B cell (primary cell): Measurements from ENCODE around the gene PPP1R16B. TPM values are rescaled to one million over a fixed set of nuclear protein-coding genes. Genes with fewer than 3 reads are reported as not detected.

Source experiments
- ATAC-seq: fragments of 200-7000 bp; cut with Tn5 transposase; one replicate; pipeline ENCODE4 v1.10.0; 2021; ENCODE audit warnings: low read depth, mild to moderate bottlenecking, moderate number of reproducible peaks, moderate library complexity
- CTCF ChIA-PET: fragments of 350-600 bp; sonication (Branson Sonifier 250); formaldehyde crosslinking; loops from one replicate; lab custom pipeline; 2021; ENCODE audit warnings: antibody characterized with exemption, inconsistent platforms; lab: Charles Lee
- POLR2A ChIA-PET: fragments of 350-600 bp; sonication (Branson Sonifier 250); formaldehyde crosslinking; loops from one replicate; lab custom pipeline; 2021; ENCODE audit warnings: antibody characterized with exemption; lab: Charles Lee
- DNase-seq: peaks from one replicate; pipeline ENCODE4 v3.0.0; 2013
- H2AFZ ChIP-seq: 2 replicates; pipeline ENCODE4 v1.6.1; 2012; ENCODE audit warnings: mild to moderate bottlenecking, low read depth, low read length; ENCODE audit not compliant: insufficient read depth, poor library complexity, severe bottlenecking
- H3K27ac ChIP-seq, 2 donors: 1 replicate in 1 of 2; 2 replicates in 1 of 2; pipeline ENCODE4 v1.5.1; 2012 to 2013; ENCODE audit warnings: low read length in 2 of 2, mild to moderate bottlenecking in 2 of 2, moderate library complexity in 1 of 2
- H3K27me3 ChIP-seq, 4 experiments: fragments of 200-600 bp in 1 of 4; sonication (generic) in 1 of 4; replicated peaks in 1 of 4; 1 replicate in 2 of 4; 2 replicates in 2 of 4; pipeline versions ENCODE4 v1.6.1 to v1.7.0; 2013 to 2016; ENCODE audit warnings: low read length in 3 of 4, mild to moderate bottlenecking in 2 of 4, mixed read lengths in 1 of 4, moderate library complexity in 1 of 4; ENCODE audit not compliant: insufficient read depth in 4 of 4, control insufficient read depth in 3 of 4; ENCODE audit errors: control extremely low read depth in 1 of 4
- H3K36me3 ChIP-seq, 2 experiments: replicated peaks in 1 of 2; 1 replicate in 1 of 2; 2 replicates in 1 of 2; pipeline versions ENCODE4 v1.6.1 to v1.7.1; 2013; ENCODE audit warnings: low read length in 1 of 2; ENCODE audit not compliant: insufficient read depth in 2 of 2, control insufficient read depth in 1 of 2; ENCODE audit errors: control extremely low read depth in 1 of 2, extremely low read depth in 1 of 2
- H3K4me1 ChIP-seq, 2 donors: fragments of 200-600 bp in 1 of 2; sonication (generic) in 1 of 2; 1 replicate in 1 of 2; 2 replicates in 1 of 2; pipeline versions ENCODE4 v1.5.1 to v1.6.1; 2013 to 2017; ENCODE audit warnings: low read length in 2 of 2; ENCODE audit not compliant: control insufficient read depth in 2 of 2, insufficient read depth in 2 of 2
- H3K4me2 ChIP-seq: replicated peaks from 2 replicates; pipeline ENCODE3; 2012; ENCODE audit warnings: mild to moderate bottlenecking, low read depth, low read length; ENCODE audit not compliant: poor library complexity, severe bottlenecking
- H3K4me3 ChIP-seq, 5 experiments: fragments of 200-600 bp in 1 of 5; sonication (generic) in 1 of 5; 1 replicate in 3 of 5; 2 replicates in 2 of 5; pipeline versions ENCODE4 v1.5.1 to v1.7.0; 2011 to 2016; ENCODE audit warnings: low read length in 4 of 5, mild to moderate bottlenecking in 4 of 5, low read depth in 2 of 5, control low read depth in 1 of 5, moderate library complexity in 1 of 5; ENCODE audit not compliant: insufficient read depth in 1 of 5; ENCODE audit errors: control extremely low read depth in 1 of 5, extremely low read depth in 1 of 5
- H3K79me2 ChIP-seq: fragments of 200-600 bp; sonication (generic); one replicate; pipeline ENCODE4 v1.6.0; 2016; ENCODE audit warnings: low read length; ENCODE audit not compliant: control insufficient read depth, insufficient read depth
- H3K9ac ChIP-seq: fragments of 200-600 bp; sonication (generic); 2 replicates; pipeline ENCODE4 v1.6.1; 2017; ENCODE audit warnings: mild to moderate bottlenecking, low read length, moderate library complexity
- H3K9me3 ChIP-seq, 3 donors: one replicate each; pipeline versions ENCODE4 v1.6.1 to v1.7.1; 2013; ENCODE audit warnings: low read length in 2 of 3; ENCODE audit not compliant: control insufficient read depth in 2 of 3, insufficient read depth in 1 of 3; ENCODE audit errors: control extremely low read depth in 1 of 3
- H4K20me1 ChIP-seq: 2 replicates; pipeline ENCODE4 v1.6.0; 2012; ENCODE audit warnings: mild to moderate bottlenecking, low read length; ENCODE audit not compliant: insufficient read depth, control insufficient read depth, poor library complexity, severe bottlenecking
- H3K27ac Mint-ChIP-seq: one replicate; pipeline ENCODE4 v1.8.0; 2021; ENCODE audit warnings: mixed read lengths
- H3K27me3 Mint-ChIP-seq: one replicate; pipeline ENCODE4 v1.8.0; 2021; ENCODE audit warnings: mixed read lengths
- H3K4me1 Mint-ChIP-seq: one replicate; pipeline ENCODE4 v1.8.0; 2021; ENCODE audit warnings: mixed read lengths
- H3K4me3 Mint-ChIP-seq: one replicate; pipeline ENCODE4 v1.8.0; 2021; ENCODE audit warnings: mixed read lengths
- H3K9me3 Mint-ChIP-seq: one replicate; pipeline ENCODE4 v1.8.0; 2022; ENCODE audit warnings: mixed read lengths; ENCODE audit not compliant: insufficient read depth
- EZH2 ChIP-seq: IDR thresholded peaks from 2 replicates; pipeline ENCODE4 v1.6.1; 2012; ENCODE audit warnings: borderline replicate concordance, low read depth, mild to moderate bottlenecking, moderate library complexity, low read length; ENCODE audit not compliant: insufficient read depth, poor library complexity, severe bottlenecking
- WGBS: methylation state at CpG from one replicate; pipeline ENCODE4 v1.1.5; 2013; ENCODE audit warnings: missing lambda C conversion rate; ENCODE audit not compliant: insufficient coverage; 5-methylcytosine and 5-hydroxymethylcytosine counted together
- intact Hi-C: fragments of 100-400 bp; cut with micrococcal nuclease; formaldehyde crosslinking; loops from one replicate; pipeline ENCODE4 v1.10.0; 2022
- polyA plus RNA-seq: library from polyadenylated mRNA; depleted of rRNA; stranded (reverse); fragments of >200 nt; gene quantifications from 2 replicates; pipeline ENCODE4 v1.2.3, GENCODE V29; 2012
- total RNA-seq, 2 donors: library from RNA; stranded (reverse); fragments of 120-200 nt in 1 of 2; gene quantifications; 1 replicate in 1 of 2; 2 replicates in 1 of 2; pipeline versions ENCODE4 v1.2.3 to v1.2.4, GENCODE V29; 2013 to 2022
- TF ChIP-seq, protein P1 (sequence below): fragments of 200-600 bp; IDR thresholded peaks from one replicate; pipeline ENCODE4 v1.8.0; 2022; ENCODE audit warnings: antibody characterized with exemption, mild to moderate bottlenecking

Gene PPP1R16B
- total and polyA plus RNA-seq, 2 donors (not counting 1 experiment from before 2014, with no cell fraction given): 58.8 to 108 TPM

DNA sequence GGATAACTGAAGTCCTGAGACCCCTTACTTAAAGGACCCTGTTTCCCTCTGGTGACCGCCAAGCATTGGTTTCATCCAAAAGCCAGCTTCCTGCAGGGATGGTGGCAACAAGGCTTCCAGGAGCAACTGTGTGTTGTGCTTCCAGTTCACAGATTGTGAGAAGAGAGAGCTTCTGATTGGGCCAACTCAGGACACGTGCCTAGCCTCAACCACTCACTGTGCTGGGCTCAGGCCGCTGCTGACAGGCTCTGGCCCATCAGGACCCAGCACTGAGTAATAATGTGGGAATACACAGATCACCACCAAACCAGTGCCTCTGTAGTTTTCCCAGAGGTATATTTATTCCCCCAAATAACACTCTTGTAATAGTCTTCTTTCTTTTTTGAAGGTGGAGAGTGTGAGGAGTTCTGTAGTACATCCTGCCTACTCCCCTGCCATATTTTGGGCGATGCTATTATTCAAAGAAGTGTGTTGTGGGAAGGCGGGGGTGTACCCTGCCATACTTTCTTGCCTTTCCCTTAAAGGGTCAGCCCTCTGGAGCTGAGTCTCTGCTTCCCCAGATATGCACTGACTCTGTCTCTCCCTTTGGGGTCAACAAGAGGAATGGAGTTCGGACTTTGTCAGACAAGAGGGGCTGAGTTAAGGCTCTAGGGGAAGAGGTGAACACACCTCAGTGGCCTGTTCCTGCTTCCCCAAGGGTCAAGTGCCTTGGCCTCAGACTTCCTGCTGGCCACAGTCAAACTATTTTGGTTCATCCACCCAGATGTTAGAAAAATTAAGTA is 23.2 kb downstream of the PPP1R16B start:
- peak overlapping the region; percentile 71 for H3K27ac Mint-ChIP-seq
- Histone ChIP-seq H3K4me3 (no peak overlapping the region), H3K27me3 (no peaks in the 10 kb centered on the region), H3K79me2 (peaks cover 100% of the 10 kb centered on the region), H3K9ac (no peak overlapping the region), H3K36me3 (peaks cover 1 to 75% of the 10 kb centered on the region in 2 experiments), H3K4me2 (no peak overlapping the region), H4K20me1 (peaks cover 60% of the 10 kb centered on the region), H3K27ac (peak overlapping the region in 1 of 2 donors; percentile 67), H3K9me3 (no peaks in the 10 kb centered on the region), H2AFZ (no peak overlapping the region), H3K4me1 (peaks cover 42 to 56% of the 10 kb centered on the region in 2 donors)
- DNase-seq (no peak), ATAC-seq (no peak)
- CTCF ChIA-PET: interaction anchor here (1.1 kb wide), 1 partner anchor 8 kb away, joined by 3 read pairs; no protein-coding TSS in a partner anchor
- intact Hi-C loops: loop anchor here (5.0 kb wide), 1 partner anchor 64 kb away; no protein-coding TSS in a partner anchor
- H3K9me3 Mint-ChIP-seq: no peaks in the 10 kb centered on the region
- POLR2A ChIA-PET: no interaction called here
- TF ChIP-seq, protein P1, sequence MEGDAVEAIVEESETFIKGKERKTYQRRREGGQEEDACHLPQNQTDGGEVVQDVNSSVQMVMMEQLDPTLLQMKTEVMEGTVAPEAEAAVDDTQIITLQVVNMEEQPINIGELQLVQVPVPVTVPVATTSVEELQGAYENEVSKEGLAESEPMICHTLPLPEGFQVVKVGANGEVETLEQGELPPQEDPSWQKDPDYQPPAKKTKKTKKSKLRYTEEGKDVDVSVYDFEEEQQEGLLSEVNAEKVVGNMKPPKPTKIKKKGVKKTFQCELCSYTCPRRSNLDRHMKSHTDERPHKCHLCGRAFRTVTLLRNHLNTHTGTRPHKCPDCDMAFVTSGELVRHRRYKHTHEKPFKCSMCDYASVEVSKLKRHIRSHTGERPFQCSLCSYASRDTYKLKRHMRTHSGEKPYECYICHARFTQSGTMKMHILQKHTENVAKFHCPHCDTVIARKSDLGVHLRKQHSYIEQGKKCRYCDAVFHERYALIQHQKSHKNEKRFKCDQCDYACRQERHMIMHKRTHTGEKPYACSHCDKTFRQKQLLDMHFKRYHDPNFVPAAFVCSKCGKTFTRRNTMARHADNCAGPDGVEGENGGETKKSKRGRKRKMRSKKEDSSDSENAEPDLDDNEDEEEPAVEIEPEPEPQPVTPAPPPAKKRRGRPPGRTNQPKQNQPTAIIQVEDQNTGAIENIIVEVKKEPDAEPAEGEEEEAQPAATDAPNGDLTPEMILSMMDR: no peak
- no peak for TF ChIP-seq EZH2
- 100% methylated on average over 1 of the region's 6 CpGs for WGBS
- peaks cover 91% of the 10 kb centered on the region for H3K4me1 Mint-ChIP-seq
- H3K27me3 Mint-ChIP-seq: no peaks in the 10 kb centered on the region
- H3K4me3 Mint-ChIP-seq: no peak overlapping the region

DNA sequence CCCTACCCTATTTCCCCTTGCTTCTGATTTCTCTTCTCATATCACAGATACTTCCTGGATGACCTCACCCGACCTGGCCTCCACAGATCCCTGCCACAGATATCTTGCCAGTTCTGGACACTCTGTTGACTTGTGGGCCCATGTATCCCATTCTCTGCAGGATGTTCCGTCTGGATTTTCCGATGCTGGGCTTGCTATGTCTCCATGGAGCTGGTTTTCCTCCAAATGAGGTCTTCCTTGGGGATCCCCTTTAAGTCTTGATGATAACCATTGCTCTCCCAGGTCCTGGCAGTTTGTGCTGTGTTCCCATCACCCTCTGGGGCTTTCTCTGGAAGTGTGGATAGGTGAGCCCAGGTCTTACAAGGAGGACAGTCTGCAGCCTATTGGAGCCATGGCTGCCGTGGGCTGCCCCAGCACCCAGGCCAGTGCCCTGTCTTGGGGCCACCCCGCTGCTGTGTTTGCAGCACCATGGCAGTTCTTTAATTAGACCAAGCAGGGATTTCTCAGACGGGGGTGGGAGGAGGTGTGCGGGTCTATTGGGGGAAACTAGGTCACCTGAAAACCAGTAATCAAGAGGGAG is 23.9 kb downstream of the PPP1R16B start:
- no peak for DNase-seq
- intact Hi-C loops: loop anchor here (5.0 kb wide), 1 partner anchor 63 kb away; no protein-coding TSS in a partner anchor
- ChIA-PET POLR2A (no interaction called here), CTCF (no interaction called here)
- H3K36me3 ChIP-seq: peaks cover 1 to 69% of the 10 kb centered on the region in 2 experiments
- 88% methylated on average over 7 of the region's 7 CpGs for WGBS
- Mint-ChIP-seq H3K4me3 (no peak overlapping the region), H3K27me3 (no peaks in the 10 kb centered on the region), H3K4me1 (peaks cover 91% of the 10 kb centered on the region), H3K9me3 (no peaks in the 10 kb centered on the region), H3K27ac (peak overlapping the region; percentile 71)
- no peak overlapping the region for H3K9ac ChIP-seq
- no peak for ATAC-seq
- H3K27ac ChIP-seq: peak overlapping the region in 1 of 2 donors; percentile 67
- H4K20me1 ChIP-seq: peaks cover 53% of the 10 kb centered on the region
- H3K4me1 ChIP-seq: peaks cover 49 to 63% of the 10 kb centered on the region in 2 donors
- no peaks in the 10 kb centered on the region for H3K27me3 ChIP-seq
- H3K79me2 ChIP-seq: peaks cover 100% of the 10 kb centered on the region
- no peak overlapping the region for H3K4me2 ChIP-seq
- H3K4me3 ChIP-seq: no peak overlapping the region
- no peaks in the 10 kb centered on the region for H3K9me3 ChIP-seq
- H2AFZ ChIP-seq: no peak overlapping the region
- TF ChIP-seq, protein P1: no peak
- no peak for TF ChIP-seq EZH2
